GM12865 (cell line): ENCODE data around the gene TBXA2R.
"Not testable (repeated sequence)": the region's sequence is repeated elsewhere in the genome, so short reads cannot be mapped to it uniquely, and the experiment has no call there.

ENCODE experiments used
- DNase-seq: peaks from one replicate; pipeline ENCODE4 v3.0.0; 2010; ENCODE audit warnings: low read depth
- H3K4me3 ChIP-seq: 2 replicates; pipeline ENCODE4 v1.5.1; 2011; ENCODE audit warnings: mild to moderate bottlenecking, low read depth, low read length, control low read depth
- CTCF ChIP-seq: IDR thresholded peaks from 2 replicates; pipeline ENCODE4 v1.5.1; 2011; ENCODE audit warnings: low read length, control low read depth, low read depth, inconsistent platforms; ENCODE audit not compliant: insufficient read depth; ENCODE audit errors: missing control alignments

The TBXA2R gene

DNA sequence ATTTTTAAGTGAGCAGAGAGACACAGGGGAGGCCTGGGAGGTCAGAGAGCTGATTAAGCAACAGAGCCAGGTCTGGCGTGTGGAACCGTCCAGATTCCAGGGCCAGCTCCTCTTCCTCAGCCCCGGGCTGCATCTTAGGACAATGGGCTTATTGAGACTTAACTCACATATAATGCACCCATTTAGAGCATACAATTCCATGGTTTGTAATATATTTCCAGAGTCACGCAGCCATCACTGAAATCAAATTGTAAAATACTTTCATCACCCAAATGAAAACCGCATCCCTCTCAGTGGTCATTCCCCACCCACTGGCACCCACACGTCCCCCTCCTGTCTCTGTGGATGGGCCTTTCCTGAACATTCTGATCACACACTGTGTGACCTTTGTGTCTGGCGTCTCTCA lies 36.1 kb downstream of the TBXA2R start:
- DNase-seq = no peak
- no peak for TF ChIP-seq CTCF
- H3K4me3 ChIP-seq = no peak overlapping the region

- H3K4me3 ChIP-seq, DNase-seq: not testable (repeated sequence)
Measured at GRCh38 chr19:3570042-3570441, 36.6 kb downstream of the TBXA2R start.

DNA sequence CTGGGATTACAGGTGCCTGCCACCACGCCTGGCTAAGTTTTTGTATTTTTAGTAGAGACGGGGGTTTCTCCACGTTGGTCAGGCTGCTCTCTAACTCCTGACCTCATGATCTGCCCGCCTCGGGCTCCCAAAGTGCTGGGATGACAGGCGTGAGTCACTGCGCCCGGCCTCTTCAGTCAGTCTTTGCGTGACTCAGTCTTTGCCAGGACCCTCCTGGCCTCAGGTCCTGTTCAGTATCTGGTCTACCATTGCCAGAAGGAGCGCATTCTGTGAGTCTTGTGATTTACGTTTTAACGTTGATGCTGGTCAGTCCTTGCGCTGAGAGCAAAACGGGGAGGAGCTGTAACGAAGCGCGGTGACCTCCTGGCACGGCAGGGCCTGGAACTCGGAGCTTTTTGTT lies 41.5 kb downstream of the TBXA2R start:
- DNase-seq = no peak
- no peak for TF ChIP-seq CTCF
- no peak overlapping the region for H3K4me3 ChIP-seq

- TF ChIP-seq CTCF = no peak
- DNase-seq = no peak
- H3K4me3 ChIP-seq = no peak overlapping the region
Measured at GRCh38 chr19:3563709-3564524, 42.8 kb downstream of the TBXA2R start.

- DNase-seq = peak; percentile 97
- peak within 1 kb of the TSS; percentile 88 for H3K4me3 ChIP-seq
- TF ChIP-seq CTCF = no peak
Measured at GRCh38 chr19:3557461-3558248, 49.0 kb downstream of the TBXA2R start, which contains the start of gene MFSD12. Gene MFSD12 (minus strand): TSS chr19:3557586. CDS start chr19:3557403, 183 bp downstream.

DNA sequence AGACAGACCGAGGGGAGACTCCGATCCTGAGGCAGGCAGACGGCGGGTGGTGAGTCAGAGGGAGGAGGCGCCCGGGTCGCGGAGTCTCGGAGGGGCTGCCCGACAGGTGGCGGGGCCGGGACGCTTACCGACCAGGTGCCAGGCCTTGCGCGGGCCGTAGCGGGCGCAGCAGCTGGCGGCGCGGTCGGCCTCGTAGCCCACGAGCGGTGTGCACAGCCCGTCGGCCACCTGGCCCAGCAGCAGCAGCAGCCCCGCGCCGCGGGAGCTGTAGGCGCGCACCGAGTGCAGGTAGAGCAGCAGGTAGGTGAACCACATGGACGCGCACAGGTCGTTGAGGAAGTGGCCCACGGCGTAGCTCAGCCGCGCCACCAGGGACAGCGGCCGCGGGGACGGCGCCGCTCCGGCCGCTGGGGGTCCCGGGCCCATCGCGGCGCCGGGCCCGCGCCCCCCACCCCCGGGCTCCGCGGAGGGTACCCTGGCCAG lies 49.7 kb downstream of the TBXA2R start:
- no peak for TF ChIP-seq CTCF
- peak; percentile 55 for DNase-seq
- peak overlapping the region; percentile 75 for H3K4me3 ChIP-seq

DNA sequence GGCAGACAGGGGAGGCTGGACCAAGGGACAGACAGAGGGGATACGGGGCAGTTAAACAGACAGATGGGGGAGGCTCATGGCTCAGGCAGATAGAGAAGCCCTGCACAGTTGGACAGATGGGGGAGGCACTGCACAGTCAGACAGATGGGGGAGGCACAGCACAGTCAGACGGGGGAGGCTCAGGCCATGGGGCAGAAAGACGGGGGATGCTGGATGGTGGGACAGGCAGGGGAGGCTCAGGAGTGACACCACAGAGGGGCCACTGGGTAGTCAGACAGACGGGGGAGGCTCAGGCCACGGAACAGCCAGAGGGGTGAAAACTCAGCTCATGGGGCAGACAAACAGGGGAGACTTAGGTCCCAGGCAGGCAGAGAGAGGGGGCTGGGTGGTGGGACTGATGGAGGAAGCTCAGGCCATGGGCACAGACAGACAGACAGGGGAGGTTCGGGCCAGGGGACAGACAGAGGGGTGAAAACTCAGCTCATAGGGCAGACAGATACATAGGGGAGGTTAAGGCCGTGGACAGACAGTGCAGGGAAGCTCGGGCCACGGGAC lies 50.2 kb downstream of the TBXA2R start:
- DNase-seq = no peak
- no peak for TF ChIP-seq CTCF
- H3K4me3 ChIP-seq = peak overlapping the region; percentile 75
